Endodermal cell (in vitro differentiated cells): ENCODE data around the gene CREG2. TPM values are rescaled to one million over a fixed set of nuclear protein-coding genes. Genes with fewer than 3 reads are reported as not detected.

Source experiments
- DNase-seq: peaks from one replicate; pipeline ENCODE4 v3.0.0-alpha.2; 2017
- H3K27ac ChIP-seq: 2 replicates; pipeline ENCODE4 v1.5.1; 2013; ENCODE audit warnings: mild to moderate bottlenecking, low read depth, low read length, moderate library complexity
- H3K27me3 ChIP-seq: 2 replicates; pipeline ENCODE4 v1.6.1; 2013; ENCODE audit warnings: mild to moderate bottlenecking, low read length, moderate library complexity; ENCODE audit not compliant: insufficient read depth, control insufficient read depth, poor library complexity, severe bottlenecking
- H3K36me3 ChIP-seq: 2 replicates; pipeline ENCODE4 v1.7.0; 2013; ENCODE audit warnings: mild to moderate bottlenecking, low read length, moderate library complexity; ENCODE audit not compliant: control insufficient read depth, insufficient read depth
- H3K4me1 ChIP-seq: one replicate; pipeline ENCODE4 v1.7.0; 2013; ENCODE audit warnings: low read length; ENCODE audit not compliant: control insufficient read depth, insufficient read depth
- H3K4me3 ChIP-seq: 2 replicates; pipeline ENCODE4 v1.5.1; 2013; ENCODE audit warnings: mild to moderate bottlenecking, low read length, moderate library complexity
- H3K9ac ChIP-seq: 2 replicates; pipeline ENCODE4 v1.6.1; 2013; ENCODE audit warnings: mild to moderate bottlenecking, low read length, moderate library complexity; ENCODE audit not compliant: poor library complexity, severe bottlenecking; ENCODE audit errors: extremely low read depth
- H3K9me3 ChIP-seq: 2 replicates; pipeline ENCODE4 v1.6.1; 2013; ENCODE audit warnings: mild to moderate bottlenecking, low read length, moderate library complexity; ENCODE audit not compliant: control insufficient read depth
- H3K27ac Mint-ChIP-seq: 2 replicates; pipeline ENCODE4 v1.8.0; 2020; ENCODE audit warnings: mixed read lengths
- H3K27me3 Mint-ChIP-seq: 2 replicates; pipeline ENCODE4 v1.8.0; 2021; ENCODE audit warnings: mild to moderate bottlenecking, mixed read lengths; ENCODE audit not compliant: insufficient read depth
- H3K36me3 Mint-ChIP-seq: 2 replicates; pipeline ENCODE4 v1.8.0; 2020; ENCODE audit warnings: low read depth, mixed read lengths
- H3K4me1 Mint-ChIP-seq: 2 replicates; pipeline ENCODE4 v1.8.0; 2020; ENCODE audit warnings: mixed read lengths
- H3K4me3 Mint-ChIP-seq: 2 replicates; pipeline ENCODE4 v1.8.0; 2020; ENCODE audit warnings: mild to moderate bottlenecking, moderate library complexity, mixed read lengths
- H3K9me3 Mint-ChIP-seq: 2 replicates; pipeline ENCODE4 v1.8.0; 2020; ENCODE audit warnings: mild to moderate bottlenecking, mixed read lengths
- WGBS, 2 experiments: methylation state at CpG; one replicate each; pipeline versions ENCODE4 v1.1.5 to v1.1.7; 2013; ENCODE audit warnings: missing lambda C conversion rate in 2 of 2, mixed read lengths in 1 of 2; ENCODE audit not compliant: insufficient coverage in 1 of 2, insufficient read length in 1 of 2; 5-methylcytosine and 5-hydroxymethylcytosine counted together
- total RNA-seq, 2 donors: library from RNA; stranded (reverse); fragmentation: NEBNext Ultra II Directional in 1 of 2; extraction: Animal tissue kit (Norgen Biotek cat#: 25700) in 1 of 2; gene quantifications; 2 replicates in 1 of 2; 3 replicates in 1 of 2; pipeline ENCODE4 v1.2.1, GENCODE V29; 2021
- TF ChIP-seq, protein P1 (sequence below): fragments of 200-600 bp; sonication (generic); conservative IDR thresholded peaks from 2 replicates; pipeline ENCODE4 v1.5.0; 2021; ENCODE audit warnings: antibody characterized with exemption, mild to moderate bottlenecking

CREG2 gene
- total RNA-seq, 2 donors from 2014 or later = 0.13 TPM; not detected in 1

DNA sequence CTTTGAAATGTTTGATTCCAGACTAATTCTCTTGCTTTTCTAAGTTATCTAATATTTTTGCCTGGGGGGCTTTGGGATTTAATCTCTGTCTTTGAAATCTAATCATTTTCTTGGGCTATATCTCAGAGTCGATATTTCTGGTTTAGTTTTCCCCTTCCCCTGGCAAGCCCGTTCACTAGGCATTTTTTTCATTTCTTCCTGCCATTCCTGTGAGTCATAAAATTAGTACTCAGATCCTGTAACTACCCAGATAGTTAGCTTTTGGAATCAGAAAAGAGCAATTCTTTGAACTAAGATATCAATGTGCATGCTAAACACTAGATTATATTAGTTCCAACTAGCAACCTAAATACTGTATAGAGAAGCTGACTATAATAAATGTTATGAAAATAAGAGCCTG lies 49.4 kb downstream of the CREG2 start:
- H3K4me1 ChIP-seq = no peaks in the 10 kb centered on the region
- H3K4me3 Mint-ChIP-seq = no peak overlapping the region

DNA sequence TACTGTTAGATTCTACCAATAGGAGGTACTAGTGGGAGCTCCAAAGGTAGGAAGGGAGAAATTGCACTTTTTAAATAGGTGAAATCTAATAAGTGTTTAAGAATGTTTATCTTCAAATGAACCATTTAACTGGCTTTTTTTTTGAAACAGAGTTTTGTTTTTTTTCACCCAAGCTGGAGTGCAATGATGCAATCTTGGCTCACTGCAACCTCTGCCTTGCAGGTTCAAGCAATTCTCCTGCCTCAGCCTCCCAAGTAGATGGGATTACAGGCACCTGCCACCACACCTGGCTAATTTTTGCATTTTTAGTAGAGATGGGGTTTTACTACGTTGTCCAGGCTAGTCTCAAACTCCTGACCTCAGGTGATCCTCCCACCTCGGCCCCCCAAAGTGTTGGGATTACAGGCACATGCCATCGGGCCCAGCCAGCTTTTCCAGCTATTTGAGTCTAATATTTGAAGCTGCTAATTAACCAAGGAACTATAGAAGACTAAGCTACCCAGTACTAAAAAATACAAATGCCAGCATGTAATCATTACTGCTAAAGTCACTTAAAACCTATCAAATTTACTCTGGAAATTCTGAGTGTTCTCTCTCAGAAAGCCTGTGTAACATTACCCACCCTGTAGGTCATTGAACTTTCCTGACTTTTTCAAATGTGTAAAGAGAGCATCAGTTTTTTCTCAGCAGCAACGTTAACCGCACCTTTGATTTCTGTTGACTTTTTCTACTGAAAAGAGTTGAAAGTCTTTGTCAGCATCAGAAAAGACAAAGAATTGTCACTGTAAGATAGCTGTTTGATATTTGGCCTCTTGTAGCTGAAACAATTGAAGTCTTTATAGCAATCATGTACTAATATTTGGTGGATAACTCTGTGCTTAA lies 54.2 kb downstream of the CREG2 start:
- 72 to 82% methylated on average over 4 to 5 of the region's 5 CpGs for WGBS, 2 experiments
- TF ChIP-seq, protein P1, sequence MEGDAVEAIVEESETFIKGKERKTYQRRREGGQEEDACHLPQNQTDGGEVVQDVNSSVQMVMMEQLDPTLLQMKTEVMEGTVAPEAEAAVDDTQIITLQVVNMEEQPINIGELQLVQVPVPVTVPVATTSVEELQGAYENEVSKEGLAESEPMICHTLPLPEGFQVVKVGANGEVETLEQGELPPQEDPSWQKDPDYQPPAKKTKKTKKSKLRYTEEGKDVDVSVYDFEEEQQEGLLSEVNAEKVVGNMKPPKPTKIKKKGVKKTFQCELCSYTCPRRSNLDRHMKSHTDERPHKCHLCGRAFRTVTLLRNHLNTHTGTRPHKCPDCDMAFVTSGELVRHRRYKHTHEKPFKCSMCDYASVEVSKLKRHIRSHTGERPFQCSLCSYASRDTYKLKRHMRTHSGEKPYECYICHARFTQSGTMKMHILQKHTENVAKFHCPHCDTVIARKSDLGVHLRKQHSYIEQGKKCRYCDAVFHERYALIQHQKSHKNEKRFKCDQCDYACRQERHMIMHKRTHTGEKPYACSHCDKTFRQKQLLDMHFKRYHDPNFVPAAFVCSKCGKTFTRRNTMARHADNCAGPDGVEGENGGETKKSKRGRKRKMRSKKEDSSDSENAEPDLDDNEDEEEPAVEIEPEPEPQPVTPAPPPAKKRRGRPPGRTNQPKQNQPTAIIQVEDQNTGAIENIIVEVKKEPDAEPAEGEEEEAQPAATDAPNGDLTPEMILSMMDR = no peak
- Histone ChIP-seq H3K9me3 (no peaks in the 10 kb centered on the region), H3K36me3 (no peaks in the 10 kb centered on the region), H3K27ac (no peak overlapping the region), H3K4me1 (peaks cover 10% of the 10 kb centered on the region), H3K27me3 (no peaks in the 10 kb centered on the region), H3K4me3 (no peak overlapping the region), H3K9ac (no peak overlapping the region)
- no peaks in the 10 kb centered on the region for H3K27me3 Mint-ChIP-seq
- no peaks in the 10 kb centered on the region for H3K36me3 Mint-ChIP-seq
- no peaks in the 10 kb centered on the region for H3K9me3 Mint-ChIP-seq
- H3K27ac Mint-ChIP-seq = no peak overlapping the region
- no peak overlapping the region for H3K4me3 Mint-ChIP-seq
- H3K4me1 Mint-ChIP-seq = peaks cover 14% of the 10 kb centered on the region
- no peak for DNase-seq

More for the DNA sequence above, 49.4 kb downstream of the CREG2 start:
- Histone ChIP-seq H3K9me3 (no peaks in the 10 kb centered on the region), H3K9ac (no peak overlapping the region), H3K27ac (no peak overlapping the region), H3K4me3 (no peak overlapping the region), H3K27me3 (no peaks in the 10 kb centered on the region), H3K36me3 (no peaks in the 10 kb centered on the region)
- Mint-ChIP-seq H3K27ac (no peak overlapping the region), H3K36me3 (no peaks in the 10 kb centered on the region), H3K4me1 (peaks cover 24% of the 10 kb centered on the region), H3K27me3 (no peaks in the 10 kb centered on the region), H3K9me3 (peaks cover 5% of the 10 kb centered on the region)
- TF ChIP-seq, protein P1 = no peak
- 83 to 96% methylated on average over 2 of the region's 2 CpGs for WGBS, 2 experiments
- DNase-seq = no peak

DNA sequence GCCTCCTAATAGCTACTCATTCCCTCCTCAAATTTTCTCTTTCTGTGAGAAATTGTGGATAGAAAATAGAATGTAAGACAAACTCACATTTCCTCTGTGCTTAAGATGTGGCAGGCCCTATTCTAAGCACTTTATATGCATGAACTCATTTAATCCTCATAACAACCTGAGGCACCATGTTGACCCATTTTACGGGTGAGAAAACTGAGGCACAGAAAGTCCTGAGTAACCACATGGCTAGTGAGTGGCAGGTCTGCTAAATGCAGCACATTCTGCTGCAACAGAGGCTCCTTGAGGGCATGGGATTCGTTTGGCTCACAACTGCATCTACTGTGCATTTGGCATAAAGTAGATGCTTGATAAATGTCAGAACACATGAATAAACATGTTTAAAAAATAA lies 56.1 kb downstream of the CREG2 start:
- H3K4me3 Mint-ChIP-seq = no peak overlapping the region
- no peak overlapping the region for H3K9ac ChIP-seq
- H3K36me3 Mint-ChIP-seq = no peaks in the 10 kb centered on the region
- H3K27ac ChIP-seq = no peak overlapping the region
- TF ChIP-seq, protein P1 = no peak
- H3K36me3 ChIP-seq = no peaks in the 10 kb centered on the region
- H3K27ac Mint-ChIP-seq = peak overlapping the region; percentile 82
- no peaks in the 10 kb centered on the region for H3K27me3 Mint-ChIP-seq
- no peak for DNase-seq
- H3K4me1 ChIP-seq = peaks cover 10% of the 10 kb centered on the region
- H3K4me1 Mint-ChIP-seq = peaks cover 14% of the 10 kb centered on the region
- 85 to 100% methylated on average over 1 to 2 of the region's 2 CpGs for WGBS, 2 experiments
- H3K4me3 ChIP-seq = no peak overlapping the region
- no peaks in the 10 kb centered on the region for H3K27me3 ChIP-seq
- H3K9me3 ChIP-seq = no peaks in the 10 kb centered on the region
- H3K9me3 Mint-ChIP-seq = no peaks in the 10 kb centered on the region
